ENCODE data around the gene GRM5.

GRM5 gene

DNA sequence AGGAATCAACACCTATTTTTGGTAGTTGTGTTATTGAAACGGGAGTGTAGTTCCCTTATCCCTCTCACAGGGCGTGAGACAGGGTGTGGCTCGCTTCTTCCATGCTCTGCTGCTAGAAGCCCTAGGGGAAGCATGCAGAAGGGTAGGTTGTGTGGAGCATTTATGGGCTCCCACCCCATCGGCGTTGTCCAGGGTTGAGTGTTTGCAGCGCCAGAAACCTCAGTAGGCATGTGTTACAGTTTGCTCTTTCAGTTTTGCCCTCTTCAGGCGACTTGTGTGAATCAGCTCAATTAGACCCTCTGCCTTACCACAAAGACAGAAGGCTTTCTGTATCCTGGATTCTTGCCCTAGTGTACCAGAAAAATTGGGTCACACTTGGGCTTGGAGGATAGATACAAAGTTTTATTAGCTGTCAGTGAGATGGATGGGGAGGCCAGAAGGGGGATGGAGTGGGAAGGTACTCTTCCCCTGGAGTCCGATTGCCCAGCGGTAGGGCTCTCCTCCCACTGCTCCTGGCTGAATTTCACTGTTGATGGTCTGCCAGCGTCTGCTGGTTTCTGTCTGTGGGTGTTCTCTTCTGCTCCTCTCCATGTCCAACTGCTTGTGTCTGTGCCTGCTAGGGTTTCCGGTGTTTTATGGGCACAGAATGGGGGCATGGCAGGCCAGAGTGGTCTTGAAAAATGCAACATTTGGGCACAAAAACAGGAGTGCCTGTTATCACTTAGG, 369.9 kb downstream of the GRM5 start:
- no peak for FAIRE-seq

DNA sequence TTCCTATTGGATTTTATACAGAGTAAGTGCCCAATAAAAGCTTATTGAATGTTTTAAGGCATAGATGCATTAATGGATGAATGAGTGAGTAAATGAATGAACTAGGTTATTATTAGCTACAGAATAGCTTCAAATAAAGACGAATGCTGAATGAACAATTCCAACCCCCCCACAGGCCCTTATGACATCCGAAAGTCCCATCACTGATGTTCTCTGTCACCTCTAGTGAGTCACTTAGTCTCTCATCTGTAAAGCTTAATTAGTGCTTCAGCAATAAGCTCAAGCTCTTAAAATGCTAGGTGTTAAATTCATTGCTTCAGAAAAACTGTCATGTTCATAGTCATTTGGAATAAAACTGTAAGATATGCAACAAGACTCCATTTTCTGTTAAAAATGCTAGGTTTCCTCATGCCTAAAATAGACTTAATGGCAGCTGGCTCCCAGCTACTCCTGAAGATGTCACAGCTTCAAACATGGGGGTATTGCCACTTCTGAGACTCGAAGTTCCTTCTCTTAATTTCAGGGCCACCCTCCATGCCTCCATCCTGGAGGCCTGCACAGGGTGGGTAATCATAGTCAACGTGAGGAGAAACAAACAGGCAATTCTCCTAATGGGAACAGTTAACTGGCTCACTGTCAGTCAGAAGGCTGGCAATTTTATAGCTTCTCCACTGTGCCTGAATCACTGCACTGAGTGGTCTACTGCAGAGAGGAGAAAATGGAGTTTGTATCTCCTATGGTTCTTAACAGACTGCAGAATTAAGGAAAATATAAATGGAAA, 373.3 kb downstream of the GRM5 start:
- no peak for FAIRE-seq

DNA sequence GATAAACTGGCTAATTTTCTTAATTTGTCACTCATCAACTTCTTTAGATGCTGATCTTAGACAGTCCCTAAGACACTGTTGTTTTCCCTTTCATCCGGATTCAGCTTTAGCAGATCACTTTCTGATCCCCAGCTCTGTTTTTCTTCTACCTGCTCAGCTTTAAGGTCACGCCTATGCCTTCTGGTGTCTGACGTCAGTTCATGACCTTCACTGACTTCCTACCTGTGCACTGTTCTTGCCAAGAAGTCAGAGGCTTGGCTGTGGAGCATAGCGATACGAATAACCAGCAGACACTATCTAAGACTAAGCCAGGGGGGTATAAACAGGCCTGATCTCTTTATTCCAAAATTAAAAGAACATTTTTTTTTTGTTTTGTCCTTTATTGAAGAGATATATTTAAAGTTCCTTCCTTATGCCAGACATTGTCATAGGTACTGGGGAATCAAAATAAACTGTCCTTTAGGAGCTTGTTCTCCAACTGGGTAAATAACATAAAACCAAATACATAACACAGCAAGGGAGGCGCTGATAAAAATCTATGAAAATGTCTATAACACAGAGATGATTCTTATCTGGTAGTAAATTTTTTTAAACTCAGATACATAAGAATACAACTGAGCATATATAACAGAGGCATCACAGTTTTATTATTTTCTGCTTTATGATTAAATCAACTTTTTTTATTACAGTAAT, 376.1 kb downstream of the GRM5 start:
- peak; percentile 70 for FAIRE-seq

DNA sequence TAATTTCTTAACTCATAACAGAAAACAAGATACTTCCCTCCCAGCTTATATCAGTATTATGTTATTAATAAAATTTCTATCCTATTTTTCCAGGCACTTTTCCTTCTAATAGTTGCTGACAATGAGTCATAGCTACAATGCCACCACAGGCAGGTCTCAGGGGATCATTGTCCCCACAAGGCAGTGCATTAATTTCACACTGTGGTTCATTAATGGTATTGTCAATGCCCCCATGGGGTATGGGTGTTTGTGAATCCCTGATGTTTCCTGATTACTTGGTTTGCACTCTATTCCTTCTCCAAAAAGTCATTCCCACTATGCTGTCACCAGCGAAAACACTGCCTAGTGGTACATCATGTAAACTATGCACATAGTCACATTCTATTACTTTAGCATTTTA, 382.8 kb downstream of the GRM5 start:
- no peak for FAIRE-seq

DNA sequence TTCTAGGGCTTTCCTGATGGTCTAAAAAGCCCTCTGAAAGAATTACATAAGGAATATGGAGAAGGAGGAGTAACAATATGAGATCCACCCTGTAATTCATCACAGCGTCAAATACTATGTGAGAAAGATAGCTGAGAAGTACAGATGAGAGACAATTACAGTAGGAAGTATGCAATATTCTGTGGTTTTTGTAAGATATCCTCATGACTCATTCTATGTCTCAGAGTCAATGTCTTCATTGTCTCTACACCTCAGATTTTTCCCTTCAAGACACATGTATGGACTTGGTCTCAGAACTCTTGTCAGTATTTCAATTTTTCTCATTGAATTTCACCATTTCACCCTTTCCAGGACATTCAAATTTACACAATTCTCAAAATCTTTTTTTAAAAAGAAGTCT, 385.0 kb downstream of the GRM5 start:
- no peak for FAIRE-seq

DNA sequence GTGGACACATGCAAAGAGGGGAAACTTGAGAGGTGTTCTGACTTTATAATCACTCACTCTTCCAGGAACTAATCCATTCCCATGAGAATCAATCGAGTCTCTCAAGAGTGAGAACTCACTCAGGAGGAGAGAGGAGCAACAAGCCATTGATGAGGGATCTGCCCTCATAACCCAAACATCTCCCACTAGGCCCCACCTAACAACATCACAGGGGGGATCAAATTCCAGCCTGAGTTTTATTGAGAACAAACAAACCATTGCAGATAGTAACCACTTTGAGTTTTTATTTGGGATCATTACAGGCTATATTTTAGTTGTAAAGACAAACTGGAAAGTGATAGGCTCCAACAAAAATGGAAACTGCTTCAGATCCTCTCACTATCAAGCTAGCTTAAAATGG, 399.4 kb downstream of the GRM5 start:
- FAIRE-seq: no peak

DNA sequence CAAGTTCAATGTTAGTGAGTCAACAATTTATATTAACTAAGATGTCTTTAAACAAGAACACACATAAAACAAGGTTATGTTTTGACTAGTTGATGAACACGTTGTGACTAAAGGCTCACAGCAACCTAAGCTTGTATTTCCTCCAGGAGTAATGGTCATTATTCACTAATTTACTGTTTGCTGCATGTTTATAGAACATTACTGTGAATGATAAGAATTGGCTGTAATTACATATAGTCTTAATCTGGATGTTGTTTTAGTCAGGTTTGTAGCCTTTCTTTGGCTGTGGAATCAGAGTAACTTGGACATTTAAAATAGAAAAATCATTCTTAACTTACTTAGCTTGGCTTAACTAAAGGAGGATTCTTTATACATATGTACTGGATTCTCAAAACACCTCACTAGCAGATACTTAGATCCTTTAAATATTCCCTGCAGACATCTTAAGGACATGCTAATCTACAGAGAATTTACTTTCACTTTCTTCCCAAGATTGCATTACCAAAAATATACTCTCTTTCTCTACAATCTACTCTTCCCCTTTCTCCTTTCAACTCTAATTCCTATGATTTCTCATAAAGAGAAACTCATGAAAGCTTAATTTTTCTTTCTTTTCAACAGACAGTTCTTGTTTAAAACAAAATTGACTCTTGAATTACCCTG, 408.6 kb downstream of the GRM5 start:
- FAIRE-seq: no peak

DNA sequence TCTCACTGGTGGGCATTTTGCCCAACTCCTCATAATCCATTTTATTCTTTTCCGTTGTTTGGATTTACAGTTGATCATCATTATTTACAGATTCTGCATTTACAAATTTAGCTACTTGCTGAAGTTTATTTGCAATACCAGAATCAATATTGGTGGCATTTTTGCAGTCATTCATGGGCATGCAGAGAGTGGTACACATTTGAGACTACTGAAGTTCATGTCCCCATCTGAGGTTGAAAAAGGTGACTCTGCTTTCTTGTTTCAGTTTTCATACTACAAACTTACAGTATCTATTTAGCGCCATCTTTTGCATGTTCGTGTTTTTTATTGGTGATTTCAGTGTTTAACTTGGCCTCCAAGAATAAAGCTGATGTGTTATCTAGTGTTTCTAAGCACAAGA, 409.5 kb downstream of the GRM5 start:
- FAIRE-seq: no peak

DNA sequence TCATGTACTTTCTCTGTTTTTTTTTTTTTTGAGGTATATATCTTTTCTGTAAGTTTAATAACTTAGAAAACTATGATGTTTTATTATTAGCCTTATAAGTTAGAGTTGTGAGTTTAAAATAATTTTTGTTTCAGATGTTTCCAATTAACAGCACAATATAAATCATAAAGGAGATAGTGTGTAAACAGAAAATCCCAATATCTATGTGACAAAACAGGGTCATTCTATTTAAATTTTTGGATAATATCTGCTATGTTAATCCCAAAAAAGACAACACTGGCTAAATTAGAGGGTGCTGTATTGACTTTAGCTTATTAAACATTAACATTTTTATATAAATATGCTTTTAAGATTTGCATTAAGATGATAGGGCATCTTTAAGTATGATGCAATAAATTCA, 410.1 kb downstream of the GRM5 start:
- no peak for FAIRE-seq

DNA sequence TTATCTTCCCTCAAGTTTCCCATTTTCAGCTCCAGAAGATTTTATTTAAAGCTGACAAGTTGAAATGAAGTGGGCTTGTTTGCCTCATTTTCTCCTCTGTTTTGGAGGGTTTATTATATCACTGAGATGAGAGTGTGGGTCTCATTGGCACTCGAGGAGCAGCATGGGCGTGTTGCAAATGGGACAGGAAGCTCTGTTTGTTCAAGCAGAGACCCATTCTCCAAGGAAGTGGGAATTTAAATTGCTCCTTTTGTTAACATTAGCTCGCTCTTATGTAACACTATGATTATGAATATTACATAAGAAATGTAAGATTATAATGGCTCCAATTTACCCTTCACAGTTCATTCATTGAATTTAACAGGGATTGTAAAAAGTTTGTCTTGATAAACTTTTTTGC, 410.6 kb downstream of the GRM5 start:
- FAIRE-seq: no peak

DNA sequence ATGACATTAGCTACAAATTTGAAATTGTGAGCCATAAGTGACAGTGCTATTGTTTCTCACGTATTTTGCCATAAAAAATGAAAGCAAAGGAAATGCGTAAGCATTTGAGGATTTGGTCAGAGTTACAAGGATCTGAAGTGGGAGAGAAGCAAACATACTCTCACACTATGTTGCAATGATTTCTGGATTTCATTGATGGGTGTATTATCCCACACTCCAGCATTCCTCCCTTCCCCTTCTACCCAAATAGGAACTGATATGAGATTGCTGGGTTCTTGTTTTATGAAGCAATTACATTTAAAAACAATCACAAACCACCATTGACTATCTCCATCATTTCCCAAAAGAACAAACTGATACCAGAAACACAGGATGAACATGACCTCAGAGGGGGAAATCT, 414.2 kb downstream of the GRM5 start:
- no peak for FAIRE-seq

DNA sequence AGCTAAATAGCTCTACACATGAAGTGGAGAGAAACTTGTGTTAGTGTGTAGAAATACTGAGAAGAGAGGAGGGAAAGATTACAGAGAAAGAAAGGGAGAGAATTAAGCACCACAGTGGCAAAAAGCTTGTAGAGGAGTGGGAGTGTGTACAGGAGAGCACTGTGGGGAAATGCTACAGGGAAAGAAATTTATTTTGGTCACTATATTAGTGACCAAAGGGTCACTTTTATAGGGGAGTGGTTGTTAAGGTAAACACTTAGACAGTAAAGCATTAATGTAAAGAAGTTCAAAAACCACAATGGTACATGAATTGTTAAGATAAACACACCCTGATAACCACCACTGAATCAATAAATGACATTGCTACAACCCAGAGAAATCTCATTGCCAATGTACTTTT, 421.1 kb downstream of the GRM5 start:
- FAIRE-seq: no peak

DNA sequence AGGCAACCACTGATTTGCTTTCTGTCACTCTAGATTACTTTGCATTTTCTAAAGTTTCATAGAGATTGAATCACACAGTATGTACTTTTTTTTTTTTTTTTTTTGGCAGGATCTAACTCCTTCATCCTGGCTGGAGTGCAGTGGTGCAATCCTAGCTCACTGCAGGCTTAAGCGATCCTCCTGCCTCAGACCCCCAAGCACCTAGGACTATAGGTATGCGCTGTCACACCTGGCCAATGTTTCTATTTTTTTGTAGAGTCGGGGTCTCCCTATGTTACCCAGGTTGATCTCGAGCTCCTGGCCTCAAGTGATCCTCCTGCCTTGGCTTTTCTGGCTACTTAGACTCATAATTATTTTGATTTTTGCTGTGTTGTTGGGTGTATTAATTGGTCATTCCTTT, 433.6 kb downstream of the GRM5 start:
- no peak for FAIRE-seq

DNA sequence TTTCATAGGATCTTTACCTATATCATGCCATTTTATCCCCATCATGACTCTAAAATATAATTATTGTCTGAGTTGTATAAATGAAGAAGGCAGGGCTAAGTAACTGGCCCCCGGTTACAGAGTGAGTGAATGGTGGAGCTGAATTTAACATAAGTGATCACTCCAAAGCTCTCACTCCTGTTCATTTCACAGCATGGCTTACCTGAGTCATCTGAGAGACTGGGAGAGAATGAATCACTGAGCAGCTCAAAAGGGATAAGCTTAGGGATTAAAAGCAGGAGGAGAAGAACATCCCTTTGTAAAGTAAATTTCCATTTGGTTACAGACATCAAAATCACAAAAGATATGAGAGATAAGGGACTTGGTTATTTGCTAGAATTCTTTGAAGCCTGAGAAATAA, 434.3 kb downstream of the GRM5 start:
- no peak for FAIRE-seq

DNA sequence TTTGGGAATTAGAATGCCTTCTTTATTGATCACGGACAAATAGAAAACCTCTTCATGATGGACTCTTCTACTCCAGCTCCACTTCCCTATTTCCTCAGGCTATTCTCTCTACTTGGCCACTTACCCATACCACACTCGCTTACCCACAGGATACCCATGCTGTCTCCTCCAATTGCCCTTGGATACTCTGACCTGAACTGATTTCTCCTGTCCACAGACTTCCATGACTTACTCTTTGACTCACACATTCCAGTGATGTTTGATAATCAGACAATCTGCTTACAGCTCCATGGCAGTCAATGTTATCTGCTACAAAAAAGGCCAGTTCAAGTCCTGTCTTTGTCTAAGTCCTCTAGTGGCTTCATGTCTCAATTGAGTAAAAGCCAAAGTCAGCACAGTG, 436.3 kb downstream of the GRM5 start:
- FAIRE-seq: no peak

DNA sequence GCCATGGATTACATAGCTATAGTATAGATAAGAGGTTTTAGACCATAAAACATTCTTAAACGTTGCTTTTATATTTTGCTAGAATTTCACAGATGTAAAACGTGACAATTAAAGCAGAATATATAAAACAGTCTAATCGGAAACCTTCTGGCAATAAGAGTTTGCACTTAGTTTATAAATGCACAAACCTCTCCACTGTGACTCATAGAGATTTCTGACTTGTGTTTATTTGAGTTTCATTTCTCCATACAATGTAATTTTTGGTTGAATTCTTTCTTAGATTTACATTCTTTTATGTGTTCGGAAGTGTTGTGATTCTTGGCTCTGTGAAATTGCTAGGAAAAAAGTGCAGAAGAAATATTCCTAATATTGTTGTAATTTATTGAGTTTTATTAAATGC, 439.6 kb downstream of the GRM5 start:
- no peak for FAIRE-seq

DNA sequence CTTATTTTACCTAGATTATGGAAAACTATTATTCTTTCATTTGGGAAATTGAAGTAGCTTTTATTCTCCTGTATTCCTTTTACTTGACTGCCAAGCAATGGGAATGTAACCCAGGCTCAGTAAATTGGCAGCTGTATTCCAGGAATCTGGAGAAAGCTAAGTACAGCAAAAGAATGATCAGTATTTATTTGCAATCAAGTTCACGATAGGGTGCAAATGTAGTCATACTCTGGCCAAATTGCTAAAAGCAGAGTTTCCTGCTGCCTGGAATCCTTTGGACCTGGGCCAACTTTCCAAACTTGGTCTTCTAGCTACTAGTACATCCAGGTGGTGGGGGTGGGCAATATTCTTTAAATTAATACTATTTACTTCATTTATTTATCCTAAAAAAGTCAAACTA, 442.3 kb downstream of the GRM5 start:
- no peak for FAIRE-seq

DNA sequence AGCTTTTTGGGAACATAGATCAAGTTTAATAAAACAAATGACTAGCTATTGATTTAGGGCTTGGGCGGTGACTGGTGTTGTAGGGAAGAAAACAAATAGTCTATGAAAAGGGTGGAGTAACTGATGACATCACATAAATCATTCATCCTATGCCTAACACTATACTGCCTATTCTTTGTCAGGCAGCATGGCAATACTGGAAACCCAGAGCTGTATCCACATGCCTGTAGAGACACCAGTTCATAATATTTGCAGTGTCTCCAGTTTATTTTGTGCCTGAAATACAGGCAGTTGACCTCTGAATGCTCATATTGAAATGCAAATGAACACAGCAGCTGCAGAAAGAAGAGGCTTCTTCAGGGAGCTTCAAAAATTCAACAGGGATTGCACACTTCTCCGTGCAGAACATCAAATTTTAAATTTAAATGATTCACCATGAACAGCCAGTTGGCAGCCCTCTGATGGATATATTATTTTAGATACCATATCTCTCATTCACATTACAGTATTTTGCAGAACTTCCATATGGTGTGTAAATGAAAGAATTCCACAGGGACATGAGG, 445.1 kb downstream of the GRM5 start:
- no peak for FAIRE-seq

DNA sequence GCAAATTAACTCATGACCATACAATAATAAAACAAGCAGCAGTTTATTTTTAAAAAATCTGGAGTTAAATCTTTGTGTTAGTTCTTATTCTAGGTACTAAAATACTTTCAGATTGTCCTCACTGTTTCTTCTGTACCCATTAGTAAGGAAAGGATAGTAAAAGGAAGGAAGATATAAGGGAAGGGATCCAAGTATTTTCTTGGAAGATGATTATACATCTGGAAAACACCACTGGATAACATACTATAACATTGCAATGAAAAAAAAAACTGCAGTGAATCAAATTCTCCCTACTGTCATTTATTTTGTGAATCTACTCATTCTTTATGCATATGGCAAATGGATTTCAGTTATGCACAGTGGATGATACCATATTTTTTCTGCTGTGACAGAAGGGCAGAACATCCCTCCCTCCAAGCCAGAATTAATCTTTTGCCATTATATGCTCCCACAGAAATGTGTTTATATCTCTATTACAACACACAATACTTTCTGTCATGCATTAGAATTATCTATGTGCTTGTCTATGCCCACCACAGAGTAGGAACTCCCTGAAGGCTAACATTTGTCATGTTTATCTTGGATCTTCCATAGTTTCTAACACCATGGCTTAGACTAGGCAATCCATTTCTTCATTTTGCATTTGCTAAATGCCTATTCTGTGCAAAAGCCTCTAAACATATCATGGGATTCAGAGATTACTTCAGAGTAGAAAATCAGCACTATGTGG, 446.0 kb downstream of the GRM5 start:
- no peak for FAIRE-seq

DNA sequence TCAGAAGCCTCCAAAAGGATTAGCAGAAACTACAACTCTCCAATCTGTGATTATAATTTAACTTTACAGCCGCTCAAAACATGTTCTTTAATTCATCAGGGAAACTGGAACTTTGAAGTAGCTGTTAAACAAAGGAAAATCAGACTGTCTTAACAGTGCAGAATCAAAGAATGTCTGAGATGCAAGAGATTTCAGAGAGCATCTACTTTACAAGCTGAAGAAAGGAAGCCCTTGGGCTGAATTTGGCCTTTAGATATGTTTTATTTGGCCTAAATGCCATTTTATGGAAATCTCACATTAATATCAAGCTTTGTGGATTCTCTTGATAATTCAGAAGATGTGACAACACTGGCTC, 446.7 kb downstream of the GRM5 start:
- no peak for FAIRE-seq

DNA sequence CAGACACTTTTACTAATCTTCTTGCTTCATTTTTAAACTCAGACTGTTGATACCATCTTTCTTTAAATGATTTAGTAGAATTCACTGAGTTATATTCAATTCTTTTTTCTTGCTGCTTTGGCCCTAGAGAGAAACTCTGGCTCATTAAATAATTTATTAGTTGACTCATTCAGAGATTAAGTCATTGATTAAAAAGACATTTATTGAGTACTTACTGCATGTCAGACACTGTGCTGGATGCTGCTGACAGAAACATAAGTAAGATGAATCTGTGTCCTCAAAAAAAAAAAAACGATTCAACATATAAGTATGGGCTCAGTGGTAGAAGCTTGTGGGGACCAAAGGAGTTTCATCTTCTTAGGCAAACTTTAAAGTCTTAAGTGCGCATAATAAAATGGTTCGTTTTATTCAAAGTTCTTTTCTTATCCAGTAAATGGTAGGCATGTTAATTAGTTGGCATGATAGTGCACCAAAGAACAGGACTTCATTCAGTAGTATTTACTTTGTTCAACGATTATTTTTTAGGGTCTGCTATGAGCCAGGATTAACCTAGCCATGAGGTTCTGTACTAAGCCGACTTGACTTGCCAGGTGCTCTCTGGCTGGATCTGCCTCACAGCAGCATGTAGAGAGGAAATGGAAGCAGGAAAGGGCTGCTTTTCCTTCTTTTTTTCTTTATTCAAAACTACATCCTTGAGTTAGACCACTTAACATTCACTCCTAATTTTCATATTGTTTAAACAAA, 447.3 kb downstream of the GRM5 start:
- FAIRE-seq: no peak

DNA sequence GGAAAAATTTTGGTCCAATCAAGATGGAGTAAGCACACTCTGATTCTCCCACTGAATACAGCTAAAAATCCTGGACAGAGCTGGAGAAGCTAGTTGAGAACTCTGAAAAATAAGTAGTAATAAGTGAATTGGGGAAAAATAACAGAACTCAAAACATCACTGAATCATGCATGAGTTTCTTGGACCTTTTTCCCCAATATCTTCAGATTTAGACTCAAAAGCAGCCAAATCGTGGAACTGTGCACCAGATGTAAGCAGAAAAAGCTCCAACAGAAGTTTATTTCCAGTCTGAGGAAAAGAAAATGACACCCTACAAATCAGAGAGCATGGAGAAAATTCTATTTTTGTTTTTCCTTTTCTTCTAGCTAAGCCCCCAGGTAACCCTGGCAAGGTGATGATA, 448.6 kb downstream of the GRM5 start:
- FAIRE-seq: no peak
